ENCODE measurements around the gene ZNF835.

The ZNF835 gene

DNA sequence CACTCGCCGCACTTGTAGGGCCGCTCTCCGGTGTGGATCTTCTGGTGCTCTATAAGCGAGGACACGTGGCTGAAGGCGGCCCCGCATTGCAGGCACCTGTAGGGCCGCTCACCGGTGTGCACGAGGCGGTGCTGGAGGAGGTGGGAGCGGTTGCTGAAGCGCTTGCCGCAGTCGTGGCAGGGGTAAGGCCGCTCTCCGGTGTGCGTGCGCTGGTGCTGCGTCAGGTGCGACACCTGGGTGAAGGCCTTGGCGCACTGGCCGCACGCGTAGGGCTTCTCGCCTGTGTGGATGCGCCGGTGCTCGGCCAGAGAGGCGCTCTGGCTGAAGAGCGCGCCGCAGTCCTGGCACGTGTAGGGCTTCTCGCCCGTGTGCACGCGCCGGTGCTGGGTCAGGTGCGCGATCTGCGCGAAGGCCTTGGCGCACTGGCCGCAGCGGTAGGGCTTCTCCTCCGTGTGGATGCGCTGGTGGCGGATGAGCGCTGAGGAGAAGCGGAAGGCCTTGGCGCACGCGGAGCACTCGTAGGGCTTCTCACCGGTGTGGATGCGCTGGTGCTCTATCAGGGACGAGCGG is 7.5 kb downstream of the ZNF835 start:
- H3K4me1 ChIP-seq (ENCODE audit: control insufficient read depth, insufficient read depth, low read length, unreplicated experiment), result no peaks in the 10 kb centered on the region
- no peaks in the 10 kb centered on the region for H3K79me2 ChIP-seq (ENCODE audit: control insufficient read depth, insufficient read depth, low read length, unreplicated experiment)
- no peaks in the 10 kb centered on the region for H3K36me3 ChIP-seq (ENCODE audit: insufficient read depth, low read length)
- H3K4me3 ChIP-seq (ENCODE audit: low read depth, low read length), result no peak overlapping the region
- no peak overlapping the region for H3K27ac ChIP-seq (ENCODE audit: low read depth, low read length)
- H3K27me3 ChIP-seq (ENCODE audit: insufficient read depth, low read length), result no peaks in the 10 kb centered on the region
- no peak overlapping the region for H2AFZ ChIP-seq (ENCODE audit: low read length, unreplicated experiment)

DNA sequence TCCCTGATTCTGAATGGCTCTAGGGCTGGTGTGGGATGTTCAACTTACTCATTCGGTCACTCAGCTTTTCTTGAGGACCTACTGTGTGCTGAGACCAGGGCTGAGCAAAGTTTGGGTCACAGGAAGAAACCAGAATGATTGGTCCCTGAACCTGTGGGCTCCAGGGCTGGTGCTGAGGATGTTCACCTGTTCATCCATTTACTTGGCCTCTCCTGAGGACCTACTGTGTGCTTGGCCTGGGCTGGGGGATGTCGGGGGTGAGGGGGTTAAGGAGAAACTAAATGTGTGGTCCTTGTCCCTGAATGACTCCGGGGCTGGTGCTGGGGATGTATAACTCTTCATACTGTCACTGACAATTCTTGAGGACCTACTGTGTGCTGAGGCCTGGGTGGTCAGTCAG is 10.3 kb downstream of the ZNF835 start:
- H3K36me3 ChIP-seq (ENCODE audit: insufficient read depth, low read length), result no peaks in the 10 kb centered on the region
- no peak overlapping the region for H3K4me3 ChIP-seq (ENCODE audit: low read depth, low read length)
- H3K27ac ChIP-seq (ENCODE audit: low read depth, low read length), result no peak overlapping the region
- H2AFZ ChIP-seq (ENCODE audit: low read length, unreplicated experiment), result no peak overlapping the region
- H3K27me3 ChIP-seq (ENCODE audit: insufficient read depth, low read length), result no peaks in the 10 kb centered on the region
- H3K4me1 ChIP-seq (ENCODE audit: control insufficient read depth, insufficient read depth, low read length, unreplicated experiment), result no peaks in the 10 kb centered on the region
- H3K79me2 ChIP-seq (ENCODE audit: control insufficient read depth, insufficient read depth, low read length, unreplicated experiment), result no peaks in the 10 kb centered on the region

DNA sequence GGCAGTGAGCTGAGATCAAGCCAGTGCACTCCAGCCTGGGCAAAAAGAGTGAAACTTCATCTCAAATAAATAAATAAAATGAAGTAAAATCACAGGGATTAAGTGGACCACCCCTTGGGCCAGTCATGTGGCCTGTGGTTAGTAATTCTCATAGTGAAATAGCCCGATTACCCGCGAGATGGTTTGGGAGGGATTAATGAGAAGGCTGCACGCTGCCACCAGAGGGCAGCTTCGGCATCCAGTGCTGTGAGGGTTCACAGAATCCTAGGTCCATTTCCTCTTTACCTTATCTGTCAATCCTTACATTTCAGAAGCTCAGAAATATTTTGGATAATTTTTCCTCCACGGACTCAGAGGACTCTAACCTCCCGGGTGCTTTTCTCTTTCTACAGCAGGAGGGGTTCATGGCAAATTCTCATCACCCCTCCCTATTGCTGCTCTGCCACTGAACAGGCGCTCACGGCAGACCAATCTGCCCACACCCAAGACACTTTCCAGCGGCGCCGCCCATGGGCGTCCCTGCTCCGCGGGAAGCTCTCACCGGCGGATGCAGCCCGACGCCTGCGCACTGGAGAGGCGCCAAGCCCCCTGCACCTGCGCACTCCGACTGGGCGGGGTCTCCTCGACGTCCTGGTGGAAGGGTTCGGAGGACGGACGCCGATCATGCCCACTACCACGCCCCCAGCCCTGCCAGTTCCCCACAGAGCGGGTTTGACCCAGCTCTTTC is 11.0 kb downstream of the ZNF835 start:
- Histone ChIP-seq H3K4me1 (ENCODE audit: control insufficient read depth, insufficient read depth, low read length, unreplicated experiment) (no peaks in the 10 kb centered on the region), H3K27me3 (ENCODE audit: insufficient read depth, low read length) (no peaks in the 10 kb centered on the region), H3K4me3 (ENCODE audit: low read depth, low read length) (no peak overlapping the region), H3K79me2 (ENCODE audit: control insufficient read depth, insufficient read depth, low read length, unreplicated experiment) (no peaks in the 10 kb centered on the region), H2AFZ (ENCODE audit: low read length, unreplicated experiment) (no peak overlapping the region), H3K36me3 (ENCODE audit: insufficient read depth, low read length) (no peaks in the 10 kb centered on the region), H3K27ac (ENCODE audit: low read depth, low read length) (no peak overlapping the region)

DNA sequence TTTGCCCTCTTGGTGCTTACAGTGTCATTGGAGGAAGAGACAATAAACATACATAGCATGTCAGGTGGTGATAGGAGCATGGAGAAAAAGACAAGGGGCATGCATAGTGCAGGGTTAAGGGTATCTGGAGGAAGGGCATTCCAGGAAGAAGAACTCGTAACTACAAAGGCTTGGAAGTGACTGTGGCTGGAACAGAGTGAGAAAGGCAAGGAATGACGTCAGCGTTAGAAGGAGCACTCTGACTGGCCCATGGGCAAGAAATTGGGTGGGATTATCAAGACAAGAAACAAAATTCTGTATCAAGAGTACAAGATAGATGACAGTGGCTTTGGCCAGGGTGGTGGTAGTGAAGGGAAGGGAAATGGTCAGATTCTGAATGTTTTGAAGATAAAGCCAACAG is 17.4 kb downstream of the ZNF835 start:
- Histone ChIP-seq H3K79me2 (ENCODE audit: control insufficient read depth, insufficient read depth, low read length, unreplicated experiment) (no peaks in the 10 kb centered on the region), H3K27me3 (ENCODE audit: insufficient read depth, low read length) (no peaks in the 10 kb centered on the region), H2AFZ (ENCODE audit: low read length, unreplicated experiment) (no peak overlapping the region), H3K36me3 (ENCODE audit: insufficient read depth, low read length) (no peaks in the 10 kb centered on the region), H3K27ac (ENCODE audit: low read depth, low read length) (no peak overlapping the region), H3K4me3 (ENCODE audit: low read depth, low read length) (no peak overlapping the region), H3K4me1 (ENCODE audit: control insufficient read depth, insufficient read depth, low read length, unreplicated experiment) (no peaks in the 10 kb centered on the region)

DNA sequence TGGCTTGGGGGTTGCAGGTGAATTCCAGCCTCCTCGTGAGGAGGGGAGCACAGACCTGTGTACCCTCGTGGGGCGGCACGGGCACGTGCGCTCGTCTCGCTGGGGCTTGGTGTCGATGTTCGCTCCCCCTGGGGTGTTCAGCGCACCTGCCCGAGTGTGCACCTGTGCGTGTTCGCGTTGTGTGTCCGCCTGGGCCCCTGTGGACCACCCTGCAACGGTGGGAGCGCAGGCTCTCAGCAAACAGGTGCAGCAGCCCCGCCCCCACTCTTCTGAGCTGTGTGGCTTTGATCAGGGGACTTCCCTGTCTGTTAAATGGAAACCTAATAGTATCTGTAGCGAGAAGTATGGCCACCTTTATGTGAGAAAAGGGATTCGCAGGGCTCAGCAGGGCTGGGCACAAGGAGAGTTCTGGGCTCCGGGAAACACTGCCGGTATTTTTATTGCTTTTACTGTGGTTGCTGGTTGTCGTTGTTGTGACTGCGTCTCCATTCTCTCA is 28.0 kb downstream of the ZNF835 start:
- no peak overlapping the region for H2AFZ ChIP-seq (ENCODE audit: low read length, unreplicated experiment)

DNA sequence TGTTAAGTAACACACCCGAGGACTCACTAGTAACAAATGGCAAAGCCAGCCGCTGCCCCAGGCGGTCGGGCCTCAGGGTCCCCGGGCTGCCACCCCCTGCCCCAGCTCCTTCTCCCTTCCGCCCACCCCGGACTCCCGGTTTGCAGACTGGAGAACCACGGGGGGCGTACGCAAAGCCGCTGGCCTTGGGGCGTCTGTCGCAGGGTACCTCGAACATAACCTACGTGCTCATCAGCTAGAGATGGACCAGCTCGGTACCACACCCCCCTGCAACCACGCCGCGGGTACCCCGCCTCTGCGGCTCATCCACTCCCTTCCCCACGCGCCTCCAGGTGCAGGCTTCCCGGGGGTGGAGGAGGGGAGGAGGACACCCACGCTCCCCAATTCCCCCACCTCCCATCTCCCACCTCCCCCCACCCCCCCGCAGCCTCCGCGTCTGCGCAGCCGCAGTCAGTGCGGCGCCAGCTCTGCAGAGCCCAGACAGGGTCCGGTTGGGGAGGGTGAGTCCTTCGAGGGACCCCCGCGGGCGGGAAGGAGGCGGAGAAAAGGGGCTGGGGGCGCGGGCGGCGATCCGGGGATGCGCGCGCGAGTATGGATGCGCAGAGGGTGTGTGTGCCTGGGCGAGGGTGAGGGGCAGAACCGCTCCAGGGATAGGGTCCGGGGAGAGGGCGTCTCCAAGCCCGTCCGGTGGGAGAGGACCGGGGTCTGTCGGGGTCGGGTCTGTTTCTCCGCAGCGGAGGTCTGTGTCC is 28.7 kb downstream of the ZNF835 start, which contains the start of gene SMIM17:
SMIM17 (plus strand) TSS at position 449 of the 749 bp plus-strand sequence. CDS start 2,509 bp downstream, outside the sequence.
- no peaks in the 10 kb centered on the region for H3K79me2 ChIP-seq (ENCODE audit: control insufficient read depth, insufficient read depth, low read length, unreplicated experiment)
- H3K36me3 ChIP-seq (ENCODE audit: insufficient read depth, low read length), result no peaks in the 10 kb centered on the region
- no peak within 1 kb of the TSS for H3K4me3 ChIP-seq (ENCODE audit: low read depth, low read length)
- no peak within 1 kb of the TSS for H2AFZ ChIP-seq (ENCODE audit: low read length, unreplicated experiment)
- H3K27ac ChIP-seq (ENCODE audit: low read depth, low read length), result no peak within 1 kb of the TSS
- H3K4me1 ChIP-seq (ENCODE audit: control insufficient read depth, insufficient read depth, low read length, unreplicated experiment), result no peaks in the 10 kb centered on the region
- H3K27me3 ChIP-seq (ENCODE audit: insufficient read depth, low read length), result no peaks in the 10 kb centered on the region

More for the DNA sequence above, 28.0 kb downstream of the ZNF835 start:
- no peak overlapping the region for H3K27ac ChIP-seq (ENCODE audit: low read depth, low read length)
- no peaks in the 10 kb centered on the region for H3K27me3 ChIP-seq (ENCODE audit: insufficient read depth, low read length)
- H3K4me3 ChIP-seq (ENCODE audit: low read depth, low read length), result no peak overlapping the region
- no peaks in the 10 kb centered on the region for H3K4me1 ChIP-seq (ENCODE audit: control insufficient read depth, insufficient read depth, low read length, unreplicated experiment)
- H3K79me2 ChIP-seq (ENCODE audit: control insufficient read depth, insufficient read depth, low read length, unreplicated experiment), result no peaks in the 10 kb centered on the region
- H3K36me3 ChIP-seq (ENCODE audit: insufficient read depth, low read length), result no peaks in the 10 kb centered on the region

DNA sequence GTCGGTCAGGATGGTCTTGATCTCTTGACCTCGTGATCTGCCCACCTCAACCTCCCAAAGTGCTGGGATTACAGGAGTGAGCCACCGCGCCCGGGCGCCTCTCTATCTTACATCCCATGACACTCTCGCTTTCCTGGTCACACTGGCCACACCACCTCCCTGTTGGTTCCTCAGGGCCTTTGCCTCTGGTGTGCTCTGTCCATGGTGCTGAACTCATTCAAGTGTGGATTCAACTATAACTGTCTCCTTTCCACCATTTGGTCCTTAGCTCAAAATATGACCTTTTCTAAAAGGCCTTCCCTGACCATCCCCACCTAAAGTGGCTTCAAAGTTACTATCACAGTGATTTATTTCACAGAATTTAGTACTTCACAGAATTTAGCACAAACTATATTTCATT is 32.3 kb downstream of the ZNF835 start:
- no peaks in the 10 kb centered on the region for H3K79me2 ChIP-seq (ENCODE audit: control insufficient read depth, insufficient read depth, low read length, unreplicated experiment)
- no peak overlapping the region for H3K4me3 ChIP-seq (ENCODE audit: low read depth, low read length)
- H3K27me3 ChIP-seq (ENCODE audit: insufficient read depth, low read length), result no peaks in the 10 kb centered on the region
- no peak overlapping the region for H2AFZ ChIP-seq (ENCODE audit: low read length, unreplicated experiment)
- H3K4me1 ChIP-seq (ENCODE audit: control insufficient read depth, insufficient read depth, low read length, unreplicated experiment), result no peaks in the 10 kb centered on the region
- H3K36me3 ChIP-seq (ENCODE audit: insufficient read depth, low read length), result no peaks in the 10 kb centered on the region
- no peak overlapping the region for H3K27ac ChIP-seq (ENCODE audit: low read depth, low read length)

DNA sequence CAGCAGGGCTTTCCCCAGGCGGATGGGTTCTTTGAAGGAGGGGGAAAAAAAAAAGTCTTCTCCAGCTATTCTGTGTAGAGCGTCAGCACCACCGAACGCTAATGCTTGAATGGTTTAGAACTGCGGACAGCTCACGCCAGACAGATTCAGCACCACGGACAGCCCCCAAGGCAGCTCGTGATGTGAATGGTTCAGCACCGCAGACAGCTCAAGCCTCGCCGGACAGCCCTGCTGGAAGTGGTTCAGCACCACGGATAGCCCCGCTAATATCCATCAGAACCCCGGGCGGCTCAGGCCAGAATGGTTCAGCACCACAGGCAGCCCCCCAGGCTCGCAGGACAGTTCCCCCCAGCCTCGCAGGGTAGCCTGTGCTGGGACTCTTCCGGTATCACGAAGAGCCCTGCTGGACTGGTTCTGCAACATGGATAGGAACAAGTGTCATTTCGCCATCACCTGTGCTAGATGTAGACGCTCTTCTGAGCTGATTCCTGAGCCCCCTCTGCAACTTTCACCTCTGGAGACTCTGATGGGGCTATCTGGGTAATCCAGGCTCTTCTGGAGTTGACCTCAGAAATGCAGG is 33.5 kb downstream of the ZNF835 start:
- Histone ChIP-seq H3K4me3 (ENCODE audit: low read depth, low read length) (no peak overlapping the region), H3K4me1 (ENCODE audit: control insufficient read depth, insufficient read depth, low read length, unreplicated experiment) (no peaks in the 10 kb centered on the region), H3K27ac (ENCODE audit: low read depth, low read length) (no peak overlapping the region), H3K36me3 (ENCODE audit: insufficient read depth, low read length) (no peaks in the 10 kb centered on the region), H3K27me3 (ENCODE audit: insufficient read depth, low read length) (no peaks in the 10 kb centered on the region), H3K79me2 (ENCODE audit: control insufficient read depth, insufficient read depth, low read length, unreplicated experiment) (no peaks in the 10 kb centered on the region), H2AFZ (ENCODE audit: low read length, unreplicated experiment) (no peak overlapping the region)

DNA sequence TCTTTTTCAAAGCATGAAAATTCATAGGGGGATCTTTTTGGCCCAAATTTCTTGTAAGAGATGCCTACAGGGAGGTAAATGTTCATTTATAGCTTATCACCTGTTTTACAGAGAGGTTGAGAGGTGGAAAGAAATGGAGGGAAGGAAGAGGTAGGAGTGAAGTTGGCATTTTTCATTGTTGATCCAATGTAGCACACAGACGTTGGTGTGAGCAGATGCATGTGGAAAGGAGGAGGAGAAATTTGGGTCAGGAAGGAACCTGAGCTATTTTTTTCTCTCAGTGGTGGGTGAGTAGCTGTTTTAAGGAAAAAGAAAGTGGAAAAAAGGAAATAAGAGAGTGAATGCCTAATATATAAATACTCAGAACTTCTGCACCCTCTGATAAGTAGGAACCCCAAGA is 38.5 kb downstream of the ZNF835 start:
- H3K4me3 ChIP-seq (ENCODE audit: low read depth, low read length), result no peak overlapping the region
- H3K79me2 ChIP-seq (ENCODE audit: control insufficient read depth, insufficient read depth, low read length, unreplicated experiment), result no peaks in the 10 kb centered on the region
- H3K27ac ChIP-seq (ENCODE audit: low read depth, low read length), result no peak overlapping the region
- no peaks in the 10 kb centered on the region for H3K4me1 ChIP-seq (ENCODE audit: control insufficient read depth, insufficient read depth, low read length, unreplicated experiment)
- no peaks in the 10 kb centered on the region for H3K27me3 ChIP-seq (ENCODE audit: insufficient read depth, low read length)
- H2AFZ ChIP-seq (ENCODE audit: low read length, unreplicated experiment), result no peak overlapping the region
- H3K36me3 ChIP-seq (ENCODE audit: insufficient read depth, low read length), result no peaks in the 10 kb centered on the region

DNA sequence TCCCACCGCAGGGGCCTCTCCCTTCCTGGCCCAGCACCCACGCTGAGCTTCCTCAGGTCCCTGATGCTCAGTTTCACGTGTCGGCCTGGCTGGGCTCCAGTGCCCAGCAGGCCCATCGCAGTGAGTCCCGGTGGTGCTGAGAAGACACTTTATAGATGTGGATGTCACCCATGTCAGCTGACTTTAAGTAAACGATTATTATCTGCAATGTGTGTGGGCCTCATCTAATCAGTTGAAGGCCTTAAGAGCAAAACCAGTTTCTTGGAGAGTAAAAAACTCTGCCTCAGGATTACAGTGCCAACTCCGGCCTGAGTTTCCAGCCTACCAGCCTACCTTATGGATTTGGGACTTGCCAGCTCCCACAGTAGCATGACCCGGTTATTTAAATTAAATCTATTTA is 45.8 kb downstream of the ZNF835 start:
- Histone ChIP-seq H2AFZ (ENCODE audit: low read length, unreplicated experiment) (no peak overlapping the region), H3K79me2 (ENCODE audit: control insufficient read depth, insufficient read depth, low read length, unreplicated experiment) (no peaks in the 10 kb centered on the region), H3K36me3 (ENCODE audit: insufficient read depth, low read length) (no peaks in the 10 kb centered on the region; the same call in 1 of the 2 replicates), H3K27me3 (ENCODE audit: insufficient read depth, low read length) (no peaks in the 10 kb centered on the region), H3K27ac (ENCODE audit: low read depth, low read length) (no peak overlapping the region), H3K4me3 (ENCODE audit: low read depth, low read length) (no peak overlapping the region), H3K4me1 (ENCODE audit: control insufficient read depth, insufficient read depth, low read length, unreplicated experiment) (no peaks in the 10 kb centered on the region)

Measured in ACC112 (cell line).